HG02970 (cell line): ENCODE data around the gene IFIT2.
"Not testable (repeated sequence)": the region's sequence is repeated elsewhere in the genome, so short reads cannot be mapped to it uniquely, and the experiment has no call there.

Experiments
- ATAC-seq: cut with Tn5 transposase; IDR thresholded peaks from one replicate; pipeline ENCODE4 v1.9.1; 2021; ENCODE audit warnings: mild to moderate bottlenecking, moderate library complexity, moderate number of reproducible peaks; ENCODE audit not compliant: unreplicated experiment, low FRiP score

IFIT2 gene

DNA sequence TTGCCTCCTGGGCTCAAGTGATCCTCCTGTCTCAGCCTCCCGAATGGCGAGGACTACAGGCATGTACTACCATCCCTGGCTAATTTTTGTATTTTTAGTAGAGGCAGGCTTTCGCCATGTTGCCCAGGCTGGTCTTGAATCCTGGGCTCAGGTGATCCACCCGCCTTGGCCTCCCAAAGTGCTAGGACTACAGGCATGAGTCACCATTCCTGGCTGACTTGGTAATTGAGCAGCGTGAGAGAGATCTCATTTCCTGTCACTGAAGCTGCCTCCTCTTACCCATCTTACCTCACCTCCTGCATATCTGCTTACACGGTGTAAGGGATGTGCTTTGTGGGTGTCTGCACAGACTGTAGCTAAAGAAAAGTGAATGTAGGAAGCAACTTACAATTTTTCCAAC, 35.6 kb downstream of the IFIT2 start:
- ATAC-seq, result no peak

DNA sequence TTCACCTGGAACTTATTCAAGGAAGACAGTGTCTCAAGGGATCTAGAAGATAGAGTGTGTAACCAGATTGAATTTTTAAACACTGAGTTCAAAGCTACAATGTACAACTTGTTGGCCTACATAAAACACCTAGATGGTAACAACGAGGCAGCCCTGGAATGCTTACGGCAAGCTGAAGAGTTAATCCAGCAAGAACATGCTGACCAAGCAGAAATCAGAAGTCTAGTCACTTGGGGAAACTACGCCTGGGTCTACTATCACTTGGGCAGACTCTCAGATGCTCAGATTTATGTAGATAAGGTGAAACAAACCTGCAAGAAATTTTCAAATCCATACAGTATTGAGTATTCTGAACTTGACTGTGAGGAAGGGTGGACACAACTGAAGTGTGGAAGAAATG, 36.9 kb downstream of the IFIT2 start:
- ATAC-seq, result no peak

- no peak for ATAC-seq
Measured at GRCh38 chr10:89339875-89340274, 38.0 kb downstream of the IFIT2 start.

DNA sequence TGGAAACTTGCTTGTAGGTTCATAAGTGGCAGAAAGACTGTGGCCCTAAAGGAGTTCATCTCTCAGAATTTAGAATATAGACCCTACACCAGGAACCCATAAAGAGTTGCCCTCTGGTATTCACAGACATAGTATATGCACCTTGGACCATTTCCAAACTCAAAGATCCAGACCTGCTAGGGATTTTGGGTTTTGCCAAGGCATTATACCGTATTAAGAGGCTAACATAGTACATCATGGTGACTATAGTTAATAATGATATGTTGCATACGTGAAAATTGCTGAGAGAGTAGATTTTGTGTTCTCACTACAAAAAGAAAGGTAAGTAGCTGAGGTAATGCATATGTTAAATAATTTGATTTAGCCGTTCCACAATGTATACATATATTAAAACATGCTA, 39.8 kb downstream of the IFIT2 start:
- ATAC-seq, result no peak

- ATAC-seq, result no peak
Measured at GRCh38 chr10:89342206-89342958, 40.5 kb downstream of the IFIT2 start.

- no peak for ATAC-seq
Measured at GRCh38 chr10:89343089-89343767, 41.4 kb downstream of the IFIT2 start.

DNA sequence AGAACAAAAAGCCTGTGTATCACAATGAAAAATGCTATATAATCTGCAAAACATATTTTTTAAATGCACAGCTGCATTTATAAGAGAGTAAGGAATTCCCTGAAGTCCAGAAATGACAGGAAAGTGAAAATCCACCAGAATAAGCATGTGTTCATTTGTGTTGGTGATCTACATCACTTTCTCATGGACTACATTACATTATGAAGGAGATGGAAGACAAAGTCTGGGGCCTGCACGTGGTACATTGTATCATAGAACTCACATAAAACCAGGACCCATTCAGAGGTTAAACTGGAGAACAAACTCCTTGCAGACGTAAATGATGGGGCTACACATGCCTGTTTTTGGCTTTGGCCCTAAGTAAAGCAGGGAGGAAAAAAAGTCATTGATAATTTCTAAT, 42.3 kb downstream of the IFIT2 start:
- ATAC-seq, result no peak

GRCh38 chr10:89345367-89346000, 43.6 kb downstream of the IFIT2 start:
- ATAC-seq, result no peak

DNA sequence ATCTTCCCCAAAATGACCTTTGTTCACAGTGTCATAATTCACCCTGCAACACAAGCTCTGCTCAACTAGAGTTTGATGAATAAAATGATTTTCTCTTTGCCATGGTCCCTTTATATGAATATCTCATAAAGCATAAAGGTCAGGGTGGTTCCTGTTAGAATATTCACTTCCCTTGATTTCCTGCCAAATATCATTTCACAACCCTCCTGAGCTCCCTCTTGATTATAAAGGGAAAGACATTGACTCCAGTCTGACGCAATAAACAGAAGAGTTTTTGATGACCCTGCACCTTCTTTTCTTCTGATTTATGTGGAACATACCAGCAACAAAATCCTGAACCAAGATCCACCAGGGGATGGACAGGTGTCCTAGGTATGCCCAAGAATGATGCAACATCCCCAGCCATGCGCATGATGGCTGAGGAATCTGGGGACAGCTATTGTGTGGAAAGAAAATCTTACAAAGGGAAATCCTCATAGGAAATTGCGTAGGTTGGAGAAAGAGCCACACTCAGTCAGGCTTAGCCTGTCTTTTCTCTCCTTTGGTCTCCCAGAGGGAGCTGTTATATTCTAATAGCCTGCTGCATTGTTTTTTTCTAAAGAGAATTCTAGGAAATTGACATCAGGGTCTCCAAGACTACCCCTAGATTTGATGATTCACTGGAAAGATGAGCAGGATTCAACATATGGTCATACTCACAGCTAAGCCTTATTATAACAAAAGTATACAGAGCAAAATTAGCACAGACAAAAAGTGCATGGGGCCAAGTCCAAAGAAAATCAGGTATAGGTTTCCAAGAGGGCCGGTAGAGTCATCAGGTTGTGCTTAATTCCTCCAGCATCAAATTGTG, 44.8 kb downstream of the IFIT2 start:
- no peak for ATAC-seq

DNA sequence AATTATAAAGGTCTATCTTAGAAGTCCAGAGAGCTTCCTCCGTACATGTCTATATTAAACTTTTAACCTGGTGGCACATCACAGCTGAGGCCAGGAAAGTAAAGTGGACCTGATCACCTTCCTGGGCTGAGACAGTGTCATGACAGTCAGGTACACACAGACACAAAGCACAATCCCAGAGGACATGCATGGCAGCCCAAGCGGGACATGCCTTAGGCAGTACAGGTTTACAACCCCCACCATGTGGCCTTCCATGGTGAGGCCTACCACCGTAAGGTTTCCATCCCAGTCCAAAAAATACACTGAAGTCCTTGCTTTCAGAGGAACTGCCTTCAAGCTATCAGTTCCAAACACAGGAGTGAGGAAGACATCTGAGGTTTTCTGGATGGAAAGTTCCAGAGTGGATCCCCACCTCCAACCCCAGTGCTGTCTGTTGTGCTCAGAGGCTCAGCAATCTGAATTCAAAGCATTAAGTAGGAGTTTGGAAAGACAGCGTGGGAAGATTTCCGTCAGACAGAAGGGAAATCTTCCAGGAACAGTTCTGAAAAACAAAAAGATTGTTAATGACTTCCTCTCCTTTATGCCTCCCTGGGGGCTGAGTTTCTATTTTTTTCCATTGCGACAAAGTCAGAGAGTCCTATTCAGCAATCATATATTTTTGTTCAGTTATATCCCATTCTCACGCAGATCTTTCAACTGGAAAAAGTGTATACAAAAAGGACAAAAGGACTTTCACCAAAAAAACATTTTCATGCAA, 46.0 kb downstream of the IFIT2 start:
- no peak for ATAC-seq

DNA sequence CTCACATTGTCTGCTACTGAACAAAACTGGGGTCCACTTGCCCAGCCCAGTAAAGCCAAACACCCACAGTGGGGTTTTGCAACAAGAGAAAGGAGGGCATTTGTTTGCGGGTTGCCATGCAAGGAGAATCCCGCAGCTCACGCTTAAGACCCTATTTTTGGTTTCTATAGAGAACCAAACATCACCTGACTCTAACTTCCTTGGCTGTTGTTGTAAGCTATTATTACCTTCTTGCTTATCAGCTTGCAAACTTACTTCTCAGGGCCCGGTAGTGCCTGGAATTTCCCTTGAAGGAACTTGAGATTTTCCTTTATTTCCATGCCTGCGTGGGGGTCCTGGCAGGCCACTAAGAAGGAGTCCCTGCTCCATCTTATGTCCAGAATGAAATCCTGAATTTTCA, 46.6 kb downstream of the IFIT2 start:
- ATAC-seq, result no peak

- ATAC-seq, result no peak
Measured at GRCh38 chr10:89348975-89349374, 47.1 kb downstream of the IFIT2 start.

DNA sequence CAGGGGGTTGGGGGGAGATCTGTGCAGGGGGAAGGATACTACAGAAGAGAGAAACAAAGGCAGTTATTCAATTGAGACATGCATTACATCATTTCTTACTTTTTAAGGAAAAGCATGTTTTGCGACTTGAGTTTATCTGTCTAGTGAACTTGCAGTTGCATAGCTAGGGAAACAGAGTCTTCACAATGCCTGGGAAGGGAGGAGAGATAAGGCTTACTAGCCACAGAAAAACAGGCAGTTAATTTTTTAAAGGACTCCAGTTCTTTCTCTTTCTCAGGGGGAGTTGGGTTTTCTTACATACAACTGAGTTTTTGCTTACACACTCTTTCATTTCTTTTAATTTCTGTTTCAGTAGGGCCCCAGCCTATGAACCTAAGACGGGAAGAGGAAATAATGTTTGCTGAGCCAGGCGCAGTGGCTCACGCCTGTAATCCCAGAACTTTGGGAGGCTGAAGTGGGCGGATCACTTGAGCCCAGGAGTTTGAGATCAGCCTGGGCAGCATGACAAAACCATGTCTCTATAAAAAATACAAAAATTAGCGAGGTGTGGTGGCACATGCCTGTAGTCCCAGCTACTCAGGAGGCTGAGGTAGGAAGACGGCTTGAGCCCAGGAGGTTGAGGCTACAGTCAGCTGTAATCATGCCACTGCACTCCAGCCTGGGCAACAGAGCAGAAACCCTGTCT, 48.9 kb downstream of the IFIT2 start:
- not testable (repeated sequence) for ATAC-seq

DNA sequence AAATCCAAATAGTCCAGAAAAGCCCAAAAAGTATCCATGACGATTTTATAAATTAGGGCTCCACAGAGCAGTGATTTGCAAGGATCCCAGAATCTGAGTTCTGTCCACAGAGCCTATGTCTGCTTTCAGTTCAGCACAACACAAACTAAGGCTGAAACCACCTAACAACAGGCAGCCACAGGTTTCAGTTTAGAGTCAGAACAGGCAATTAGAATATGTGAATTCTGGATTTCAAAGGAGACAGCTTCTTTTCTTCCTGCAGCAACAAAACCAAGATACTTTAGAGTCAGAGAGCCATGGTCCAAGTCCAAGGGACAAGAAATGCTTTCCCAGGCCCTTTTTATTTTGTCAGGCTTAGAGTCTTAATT, 49.5 kb downstream of the IFIT2 start:
- ATAC-seq, result peak; percentile 54

GRCh38 chr10:89351780-89352597, 50.1 kb downstream of the IFIT2 start:
- peak; percentile 23 for ATAC-seq

DNA sequence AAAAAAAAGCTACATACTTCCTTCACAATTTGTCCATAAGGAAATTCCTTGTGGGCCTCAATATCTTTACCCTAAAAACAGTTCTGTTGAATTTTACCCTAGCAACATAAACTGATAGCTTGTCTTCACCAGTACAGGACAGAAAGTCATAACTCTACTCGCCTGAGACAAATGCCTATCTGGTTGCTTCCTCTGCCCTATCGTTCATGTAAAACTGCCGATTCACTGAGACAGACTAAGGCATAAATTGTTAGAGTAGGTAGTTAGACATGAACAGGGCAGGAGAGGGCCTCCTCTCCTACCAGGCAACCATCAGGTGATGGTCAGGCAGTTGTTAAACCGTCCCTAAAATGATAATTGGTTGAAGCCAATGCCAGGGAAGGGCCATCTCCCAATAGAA, 51.0 kb downstream of the IFIT2 start:
- ATAC-seq, result no peak

- no peak for ATAC-seq
Measured at GRCh38 chr10:89355394-89355931, 53.6 kb downstream of the IFIT2 start.

- ATAC-seq, result no peak
Measured at GRCh38 chr10:89357096-89357495, 55.2 kb downstream of the IFIT2 start.
